GM12892 (cell line): ENCODE data around the gene CNTNAP2.

ENCODE experiments used
- DNase-seq: peaks from one replicate; pipeline ENCODE4 v3.0.0; 2011; ENCODE audit not compliant: insufficient read length
- FAIRE-seq: peaks from 2 replicates; lab custom pipeline; 2011; peaks lifted over from hg19 to GRCh38; lab: Jason Lieb, UNC
- POLR2A ChIP-seq: IDR thresholded peaks from 2 replicates; pipeline ENCODE4 v1.6.1; 2011; ENCODE audit warnings: low read depth, low read length, control low read depth
- POLR2AphosphoS5 ChIP-seq: IDR thresholded peaks from 2 replicates; pipeline ENCODE4 v1.6.1; 2011; ENCODE audit warnings: low read depth, low read length, control low read depth
- TAF1 ChIP-seq: IDR thresholded peaks from 2 replicates; pipeline ENCODE4 v1.6.1; 2011; ENCODE audit warnings: low read depth, mild to moderate bottlenecking, control low read depth, low read length, borderline replicate concordance

Gene CNTNAP2

DNA sequence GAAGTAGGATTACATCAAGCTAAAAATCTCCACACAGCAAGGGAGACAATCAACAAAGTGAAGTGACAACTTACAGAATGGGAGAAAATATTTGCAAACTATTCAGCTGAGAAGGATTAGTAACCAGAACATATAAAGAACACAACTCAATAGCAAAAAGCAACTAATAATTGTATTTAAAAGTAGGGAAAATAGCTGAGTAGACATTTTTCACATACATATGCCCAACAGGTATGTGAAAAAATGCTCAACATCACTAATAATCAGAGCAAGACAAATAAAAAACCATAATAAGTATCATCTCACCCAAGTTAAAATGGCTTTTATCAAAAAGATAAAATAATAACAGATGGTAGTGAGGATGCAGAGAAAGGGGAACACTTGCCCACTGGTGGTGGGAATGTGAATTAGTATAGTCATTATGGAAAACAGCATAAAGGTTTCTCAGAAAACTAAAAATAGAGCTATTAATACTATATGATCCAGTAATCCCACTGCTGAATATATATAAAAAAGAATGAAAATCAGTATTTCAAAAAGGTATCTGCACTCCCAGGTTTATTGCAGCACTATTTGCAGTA is 1689.5 kb downstream of the CNTNAP2 start:
- FAIRE-seq (no peak), DNase-seq (no peak)
- TF ChIP-seq TAF1 (no peak), POLR2A (no peak), POLR2AphosphoS5 (no peak)

DNA sequence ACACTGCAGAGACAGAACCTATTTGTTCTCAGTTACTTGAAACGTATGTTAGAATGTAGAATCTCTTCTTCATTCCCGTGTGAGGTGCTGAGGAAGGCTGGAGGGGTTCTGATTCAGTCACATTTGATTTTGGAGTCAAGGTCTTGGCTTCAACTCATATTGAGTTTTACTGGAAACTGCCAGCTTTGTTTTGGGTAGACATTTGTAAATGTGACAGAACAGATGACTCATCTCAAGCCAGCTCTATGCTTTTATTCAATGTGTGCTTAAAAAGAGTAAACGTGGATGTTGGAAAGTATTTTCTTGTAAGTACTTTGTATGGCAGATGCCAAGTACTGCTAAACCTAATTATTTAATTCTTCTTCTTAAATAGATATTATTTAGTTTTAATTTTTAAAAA is 1693.2 kb downstream of the CNTNAP2 start:
- no peak for TF ChIP-seq TAF1
- TF ChIP-seq POLR2A, result no peak
- no peak for TF ChIP-seq POLR2AphosphoS5
- no peak for DNase-seq
- FAIRE-seq, result no peak

DNA sequence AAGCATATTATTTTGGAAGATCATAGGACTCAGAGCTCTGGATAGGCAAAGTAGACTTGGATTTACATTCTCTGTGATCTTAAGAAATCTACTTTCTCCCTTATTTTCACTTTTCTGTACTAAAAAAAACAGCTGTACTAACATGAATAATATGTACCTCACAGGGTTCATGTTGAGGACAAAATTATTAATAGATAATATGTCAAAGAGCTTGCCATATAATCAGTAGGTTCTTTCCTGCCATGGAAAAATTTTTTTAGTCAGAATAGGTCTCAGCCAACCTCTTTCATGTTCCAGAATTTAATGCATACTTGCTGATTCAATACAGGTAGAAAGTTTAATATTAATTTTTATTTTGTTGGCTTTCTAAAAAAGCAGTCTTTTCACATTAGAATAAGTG is 1693.7 kb downstream of the CNTNAP2 start:
- FAIRE-seq (no peak), DNase-seq (no peak)
- TF ChIP-seq TAF1, result no peak
- no peak for TF ChIP-seq POLR2AphosphoS5
- no peak for TF ChIP-seq POLR2A

DNA sequence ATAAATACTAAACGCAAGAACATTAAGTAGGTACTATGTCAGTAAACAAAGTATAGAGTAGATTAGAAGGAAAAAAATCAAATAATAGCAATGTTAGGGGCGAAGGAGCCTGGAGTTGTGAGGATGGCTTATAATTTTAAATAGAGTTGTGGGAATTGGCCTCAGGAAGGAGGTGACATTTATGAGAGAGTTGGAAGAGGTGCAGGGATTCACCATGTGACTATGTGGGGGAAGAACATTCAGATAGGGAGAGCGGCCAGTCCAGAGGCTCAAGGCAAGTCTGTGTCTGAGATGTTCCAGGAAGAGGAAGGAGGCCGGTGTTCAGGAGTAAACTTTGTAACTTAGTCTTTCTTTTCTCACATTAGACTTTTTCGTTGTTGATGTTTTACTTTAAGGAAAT is 1695.3 kb downstream of the CNTNAP2 start:
- FAIRE-seq, result no peak

DNA sequence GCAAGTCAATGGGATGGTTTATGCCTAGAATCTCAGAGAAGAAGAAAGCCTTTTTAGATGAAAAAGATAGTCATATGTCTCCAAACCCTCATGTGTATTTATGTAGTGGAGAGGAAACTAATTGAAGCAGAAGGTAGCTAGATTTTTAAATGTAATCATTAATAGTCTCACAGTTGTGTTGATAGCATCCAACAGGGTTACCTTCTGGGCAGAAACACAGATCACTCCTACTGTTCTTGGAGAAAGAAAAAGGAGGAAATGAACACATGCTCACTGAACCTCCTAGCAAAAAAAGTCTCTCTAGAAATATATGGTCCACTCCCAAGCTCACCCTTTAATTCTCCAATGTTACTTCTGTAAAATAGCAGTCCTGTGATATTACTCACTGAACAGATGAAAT is 1696.7 kb downstream of the CNTNAP2 start:
- TF ChIP-seq POLR2AphosphoS5 (no peak), TAF1 (no peak), POLR2A (no peak)
- DNase-seq (no peak), FAIRE-seq (no peak)

More for the DNA sequence above, 1695.3 kb downstream of the CNTNAP2 start:
- TF ChIP-seq TAF1, result no peak
- no peak for TF ChIP-seq POLR2AphosphoS5
- DNase-seq, result no peak

DNA sequence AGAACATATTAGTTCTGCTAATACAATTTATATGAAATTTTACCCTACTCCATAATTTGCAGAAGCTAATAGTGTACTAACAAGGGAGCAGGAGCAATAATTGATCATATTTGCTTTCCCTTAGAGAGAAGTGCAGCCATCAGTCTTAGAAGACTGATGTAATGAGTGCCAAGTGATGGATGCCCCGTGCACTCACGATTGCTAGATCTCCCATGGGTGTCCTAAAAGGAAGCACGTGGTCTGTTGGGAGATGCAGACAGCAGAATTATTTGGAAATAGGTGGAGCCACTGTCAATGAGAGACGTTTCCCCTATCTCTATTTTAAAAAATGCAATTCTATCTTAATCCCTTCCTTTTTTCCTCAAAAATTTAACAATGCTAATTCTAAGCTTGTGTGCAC is 1701.7 kb downstream of the CNTNAP2 start:
- FAIRE-seq (no peak), DNase-seq (no peak)
- TF ChIP-seq TAF1, result no peak
- no peak for TF ChIP-seq POLR2A
- TF ChIP-seq POLR2AphosphoS5, result no peak

DNA sequence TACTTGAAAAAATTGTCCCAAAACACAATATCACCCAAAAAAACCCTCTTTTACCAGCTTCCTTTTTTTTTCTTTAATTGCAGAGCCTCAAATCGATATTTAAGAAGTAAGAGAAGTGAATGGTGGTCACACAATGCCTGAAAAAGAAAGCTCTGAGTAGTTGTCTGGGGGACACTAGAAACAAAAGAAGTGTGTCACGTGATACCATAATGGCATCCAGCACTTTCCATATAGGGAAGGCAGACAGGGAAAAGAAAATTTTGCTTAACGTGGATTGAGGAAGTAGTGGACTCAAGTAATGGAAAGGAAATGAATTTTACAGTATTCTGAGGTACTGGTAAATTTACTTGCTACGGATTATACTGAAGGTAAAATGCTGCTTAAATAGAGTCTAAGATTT is 1708.1 kb downstream of the CNTNAP2 start:
- no peak for FAIRE-seq
- TF ChIP-seq POLR2A (no peak), POLR2AphosphoS5 (no peak), TAF1 (no peak)

DNA sequence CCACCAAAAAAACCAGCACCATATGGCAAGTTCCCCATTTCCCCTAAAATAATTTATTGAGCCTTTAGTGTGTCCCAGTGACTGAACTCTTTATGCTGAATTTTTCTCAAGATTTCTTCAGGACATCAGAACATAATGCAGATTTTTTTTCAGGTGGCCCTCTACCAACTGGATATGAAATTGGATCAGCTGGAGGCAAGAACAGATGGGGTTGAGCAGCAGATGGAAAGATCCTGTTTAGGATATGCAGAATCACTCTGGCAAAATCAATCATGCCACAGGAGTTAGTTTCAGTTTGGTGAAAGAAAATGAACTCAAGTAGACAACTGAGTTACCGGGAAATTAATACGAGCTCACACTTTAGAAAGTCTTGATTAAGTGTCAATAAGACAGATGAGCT is 1712.4 kb downstream of the CNTNAP2 start:
- DNase-seq (no peak), FAIRE-seq (no peak)
- no peak for TF ChIP-seq TAF1
- no peak for TF ChIP-seq POLR2AphosphoS5
- TF ChIP-seq POLR2A, result no peak

More for the DNA sequence above, 1708.1 kb downstream of the CNTNAP2 start:
- no peak for DNase-seq

DNA sequence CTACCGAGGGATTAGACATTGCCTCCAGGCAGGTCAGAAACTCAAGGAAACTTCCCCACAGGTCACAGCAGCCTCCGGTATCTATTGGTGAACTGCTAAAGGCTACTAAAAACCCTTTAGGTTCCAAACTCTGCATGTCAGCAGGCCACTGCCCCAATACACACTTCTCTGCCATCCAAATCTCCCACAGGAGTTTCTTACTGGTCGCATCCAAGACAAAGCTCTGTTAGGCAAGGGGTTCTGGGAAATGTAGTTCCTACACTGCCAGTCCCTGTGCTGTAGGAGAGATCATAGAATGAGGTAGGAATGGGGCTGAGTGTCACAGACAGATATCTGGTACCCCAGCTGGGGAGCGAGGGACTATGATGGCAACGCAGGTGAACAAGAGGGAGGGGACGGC is 1717.0 kb downstream of the CNTNAP2 start:
- no peak for TF ChIP-seq TAF1
- FAIRE-seq (no peak), DNase-seq (no peak)

DNA sequence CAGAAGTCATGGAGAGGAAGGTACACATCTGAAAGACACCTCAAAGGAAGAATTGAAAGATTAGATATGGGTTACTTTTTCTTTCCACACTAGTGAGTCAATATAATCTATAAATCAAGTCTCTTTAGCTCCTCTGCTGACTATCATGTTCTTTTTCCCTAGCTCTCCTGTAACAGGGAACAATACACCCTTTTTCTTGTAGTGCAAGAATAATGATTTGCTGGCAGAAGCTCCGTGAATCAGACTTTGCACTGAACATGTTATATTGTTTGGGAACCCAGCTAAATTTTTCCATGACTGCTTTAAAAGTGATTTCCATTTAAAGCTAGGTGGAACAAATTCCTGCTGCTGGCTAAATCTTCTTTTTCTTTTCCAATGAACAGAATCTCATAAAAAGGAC is 1717.4 kb downstream of the CNTNAP2 start:
- TF ChIP-seq POLR2A, result no peak
- no peak for TF ChIP-seq TAF1
- no peak for TF ChIP-seq POLR2AphosphoS5
- no peak for DNase-seq
- FAIRE-seq, result no peak

DNA sequence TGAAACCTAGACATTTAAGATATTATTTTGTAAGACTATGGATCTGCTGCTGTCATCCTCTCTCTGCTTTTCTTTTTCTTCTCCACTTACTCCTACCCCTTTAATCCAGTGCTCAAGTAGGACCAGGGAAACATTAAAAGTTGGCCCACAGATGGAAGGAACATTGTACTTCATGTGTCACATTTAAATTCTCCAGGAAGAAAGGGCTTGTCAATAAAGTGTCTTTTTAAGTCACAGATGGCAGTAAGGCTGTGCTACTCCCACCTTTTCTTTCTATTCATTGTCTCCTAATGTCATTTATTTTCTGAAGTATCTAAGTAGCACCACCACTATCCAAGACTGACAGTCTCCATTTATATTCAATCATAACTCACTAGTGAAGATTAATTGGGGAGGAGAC is 1736.2 kb downstream of the CNTNAP2 start:
- TF ChIP-seq TAF1 (no peak), POLR2AphosphoS5 (no peak), POLR2A (no peak)
- FAIRE-seq (no peak), DNase-seq (no peak)

DNA sequence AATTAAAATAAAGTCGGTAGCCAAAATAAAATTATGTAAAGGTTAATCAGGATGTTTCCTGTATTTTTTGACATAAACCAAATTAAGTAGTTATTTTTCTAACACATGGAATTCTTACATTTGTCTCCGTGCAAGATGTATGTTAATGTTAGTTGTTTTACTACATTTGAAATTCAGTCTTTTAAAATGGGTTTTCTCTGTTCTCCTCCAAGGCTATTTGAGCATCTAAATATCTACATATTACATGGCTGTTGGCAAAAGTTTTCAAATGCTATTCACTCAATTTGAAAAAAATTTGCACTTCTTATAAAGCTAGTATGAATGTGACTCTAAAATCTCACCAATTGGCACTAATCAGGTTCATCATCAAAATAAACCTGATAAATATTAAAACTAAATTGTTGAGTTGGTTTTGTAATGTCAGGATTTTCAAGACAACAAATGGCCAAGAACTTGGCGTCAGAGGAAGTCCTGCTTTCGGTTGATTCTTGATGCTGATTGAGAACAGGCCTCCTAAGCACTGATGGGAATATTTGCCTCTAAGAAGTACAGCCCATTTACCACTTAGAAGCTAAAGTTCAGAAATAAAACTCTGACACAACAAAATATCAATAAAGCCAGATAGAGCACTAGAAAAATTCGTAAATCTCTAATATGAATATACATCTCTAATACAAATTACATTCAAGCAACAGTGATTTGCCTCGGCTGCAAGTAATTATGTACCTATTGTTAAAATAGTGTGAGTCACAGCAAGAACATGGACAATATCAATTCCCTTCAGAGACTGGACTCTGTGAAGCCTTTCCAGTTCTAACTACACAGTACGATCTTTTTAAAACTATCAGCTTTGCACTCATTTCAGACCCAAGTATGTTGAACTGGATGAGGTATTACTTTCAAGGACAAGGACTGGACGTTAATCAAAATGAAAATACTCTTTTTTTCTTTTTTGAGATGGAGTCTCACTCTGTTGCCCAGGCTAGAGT is 1740.8 kb downstream of the CNTNAP2 start:
- no peak for DNase-seq
- TF ChIP-seq TAF1 (no peak), POLR2AphosphoS5 (no peak), POLR2A (no peak)
- FAIRE-seq, result no peak

DNA sequence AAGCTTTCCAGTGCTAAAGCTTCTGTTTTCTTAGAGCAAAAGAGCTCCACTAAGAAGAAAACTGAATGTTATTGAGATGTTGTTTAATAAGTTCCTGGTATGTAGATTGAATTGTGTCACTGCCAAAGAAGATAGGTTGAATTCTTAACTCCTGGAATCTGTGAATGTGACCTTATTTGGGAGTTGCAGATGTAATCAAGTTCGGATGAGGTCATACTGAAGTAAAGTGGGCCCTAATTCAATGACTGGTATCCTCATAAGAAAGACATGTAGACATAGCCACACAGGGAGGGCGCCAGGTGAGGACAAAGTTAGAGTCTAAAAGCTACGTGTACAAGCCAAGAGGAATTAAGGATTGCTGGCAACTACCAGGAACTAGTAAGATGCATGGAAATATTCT is 1741.8 kb downstream of the CNTNAP2 start:
- FAIRE-seq, result no peak
- TF ChIP-seq POLR2AphosphoS5, result no peak
- TF ChIP-seq TAF1, result no peak
- no peak for TF ChIP-seq POLR2A
- no peak for DNase-seq
